ENCODE data around the gene PDZD8.

Gene PDZD8

DNA sequence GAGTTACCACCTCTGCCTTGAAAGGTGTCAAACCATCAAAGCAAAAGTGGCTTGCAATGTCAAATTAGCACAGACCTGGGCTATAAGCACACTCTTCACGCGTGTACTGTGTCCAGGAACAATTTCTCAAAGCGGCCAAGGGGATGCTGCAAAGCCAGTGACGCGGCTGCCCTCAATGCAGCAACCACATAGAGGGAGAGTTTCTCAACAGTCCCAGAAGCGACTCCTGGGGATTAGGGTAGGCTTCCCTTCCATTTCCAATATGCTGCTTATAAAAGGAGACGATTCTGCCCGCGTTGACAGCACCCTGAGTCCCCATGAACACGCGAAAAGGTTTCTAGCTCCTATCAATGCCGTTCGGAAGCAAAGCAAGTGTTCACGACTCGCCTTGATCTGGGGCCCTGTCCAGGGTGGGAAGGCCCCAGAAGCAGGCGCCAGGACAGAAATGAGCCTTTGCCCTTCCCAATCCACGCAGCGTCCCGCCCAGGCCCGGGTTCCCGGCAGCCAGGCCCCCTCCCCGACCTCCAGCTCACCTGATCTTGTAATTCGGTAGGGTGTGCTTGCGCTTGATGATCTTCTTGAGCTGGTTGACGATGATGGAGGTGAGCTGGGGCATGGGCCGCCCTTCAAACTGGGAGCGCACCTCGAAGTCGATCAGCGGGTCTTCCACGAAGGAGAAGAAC, 1.3 kb downstream of the PDZD8 start:
- peak in 1 of 2 donors; percentile 45 for DNase-seq
- Histone ChIP-seq H4K12ac (ENCODE audit: low read depth, low read length) (no peak overlapping the region), H3K4me2 (ENCODE audit: low read length) (peak overlapping the region; percentile 70), H3K4ac (ENCODE audit: low read depth, low read length) (peak overlapping the region; percentile 58), H4K8ac (ENCODE audit: low read depth, low read length) (no peak overlapping the region), H3K23ac (ENCODE audit: low read length) (no peak overlapping the region), H3K36me3 (ENCODE audit: control insufficient read depth in 1 of 2, insufficient read depth in 2 of 2, low read length in 2 of 2) (no peaks in the 10 kb centered on the region), H4K91ac (ENCODE audit: low read depth, low read length) (no peak overlapping the region), H3K4me3 (ENCODE audit: low read depth, low read length) (peak overlapping the region; percentile 94), H3K9me3 (ENCODE audit: insufficient read depth, low read depth, low read length) (no peaks in the 10 kb centered on the region), H2BK5ac (ENCODE audit: low read depth, low read length, poor library complexity) (no peak overlapping the region), H3K79me1 (ENCODE audit: low read length) (no peaks in the 10 kb centered on the region), H2BK120ac (ENCODE audit: insufficient read depth, low read length, poor library complexity) (no peak overlapping the region), H3K27me3 (ENCODE audit: insufficient read depth, low read length) (no peaks in the 10 kb centered on the region), H3K9ac (ENCODE audit: low read length) (peak overlapping the region; percentile 65), H3K27ac (ENCODE audit: low read depth, low read length) (no peak overlapping the region), H2AFZ (ENCODE audit: insufficient read depth, low read length, poor library complexity) (no peak overlapping the region), H2BK12ac (ENCODE audit: low read length) (no peak overlapping the region), H3K79me2 (ENCODE audit: control insufficient read depth, insufficient read depth, low read length, poor library complexity) (peaks cover 5% of the 10 kb centered on the region), H3K18ac (ENCODE audit: low read length) (peak overlapping the region; percentile 58), H3K4me1 (ENCODE audit: control insufficient read depth in 1 of 2, insufficient read depth in 2 of 2, low read length in 2 of 2) (peaks cover 7 to 14% of the 10 kb centered on the region in 2 experiments), H2AK5ac (ENCODE audit: low read length) (no peak overlapping the region), H3K14ac (ENCODE audit: low read length) (peak overlapping the region; percentile 51)
- WGBS (ENCODE audit: extremely low coverage, insufficient coverage, insufficient read length) = no CpG with 5 or more reads among the region's 31 CpGs

DNA sequence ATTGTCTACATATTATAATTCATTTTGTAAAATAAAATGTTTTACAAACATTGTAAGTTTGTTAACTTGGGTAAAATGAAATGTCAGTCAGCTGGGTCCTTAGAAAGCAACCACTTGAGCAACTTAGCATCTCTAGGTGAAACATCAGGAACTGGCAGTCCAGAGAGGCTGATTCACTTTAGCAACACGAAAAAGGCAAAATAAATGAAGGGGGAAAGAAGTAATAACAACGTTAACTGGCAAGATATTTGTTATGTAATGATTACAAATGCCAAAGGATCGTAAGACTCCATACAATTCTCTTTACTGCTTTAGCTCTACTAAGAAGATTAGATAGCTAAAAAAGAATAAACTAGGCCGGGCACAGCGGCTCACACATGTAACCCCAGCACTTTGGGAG, 5.0 kb downstream of the PDZD8 start:
- Histone ChIP-seq H2AFZ (ENCODE audit: insufficient read depth, low read length, poor library complexity) (no peak overlapping the region), H3K18ac (ENCODE audit: low read length) (no peak overlapping the region), H3K4me3 (ENCODE audit: low read depth, low read length) (no peak overlapping the region), H3K79me1 (ENCODE audit: low read length) (no peaks in the 10 kb centered on the region), H3K4ac (ENCODE audit: low read depth, low read length) (no peak overlapping the region), H3K14ac (ENCODE audit: low read length) (no peak overlapping the region), H3K9me3 (ENCODE audit: insufficient read depth, low read depth, low read length) (no peaks in the 10 kb centered on the region), H3K79me2 (ENCODE audit: control insufficient read depth, insufficient read depth, low read length, poor library complexity) (peaks cover 5% of the 10 kb centered on the region), H2AK5ac (ENCODE audit: low read length) (no peak overlapping the region), H4K8ac (ENCODE audit: low read depth, low read length) (no peak overlapping the region), H4K12ac (ENCODE audit: low read depth, low read length) (no peak overlapping the region), H3K36me3 (ENCODE audit: control insufficient read depth in 1 of 2, insufficient read depth in 2 of 2, low read length in 2 of 2) (no peaks in the 10 kb centered on the region), H3K9ac (ENCODE audit: low read length) (no peak overlapping the region), H4K91ac (ENCODE audit: low read depth, low read length) (no peak overlapping the region), H2BK12ac (ENCODE audit: low read length) (no peak overlapping the region), H2BK5ac (ENCODE audit: low read depth, low read length, poor library complexity) (no peak overlapping the region), H2BK120ac (ENCODE audit: insufficient read depth, low read length, poor library complexity) (no peak overlapping the region), H3K23ac (ENCODE audit: low read length) (no peak overlapping the region), H3K4me1 (ENCODE audit: control insufficient read depth in 1 of 2, insufficient read depth in 2 of 2, low read length in 2 of 2) (peaks cover 4 to 7% of the 10 kb centered on the region in 2 experiments), H3K27ac (ENCODE audit: low read depth, low read length) (no peak overlapping the region), H3K27me3 (ENCODE audit: insufficient read depth, low read length) (no peaks in the 10 kb centered on the region), H3K4me2 (ENCODE audit: low read length) (no peak overlapping the region)
- DNase-seq = no peak
- WGBS (ENCODE audit: extremely low coverage, insufficient coverage, insufficient read length) = no CpG with 5 or more reads among the region's 5 CpGs

GRCh38 chr10:117367718-117368117, 7.5 kb downstream of the PDZD8 start:
- Histone ChIP-seq H4K12ac (ENCODE audit: low read depth, low read length) (no peak overlapping the region), H3K4me3 (ENCODE audit: low read depth, low read length) (no peak overlapping the region), H3K23ac (ENCODE audit: low read length) (no peak overlapping the region), H2BK5ac (ENCODE audit: low read depth, low read length, poor library complexity) (no peak overlapping the region), H3K18ac (ENCODE audit: low read length) (no peak overlapping the region), H2AK5ac (ENCODE audit: low read length) (no peak overlapping the region), H4K91ac (ENCODE audit: low read depth, low read length) (no peak overlapping the region), H3K14ac (ENCODE audit: low read length) (no peak overlapping the region), H3K4me2 (ENCODE audit: low read length) (no peak overlapping the region), H3K4me1 (ENCODE audit: control insufficient read depth in 1 of 2, insufficient read depth in 2 of 2, low read length in 2 of 2) (no peaks in the 10 kb centered on the region), H3K9me3 (ENCODE audit: insufficient read depth, low read depth, low read length) (no peaks in the 10 kb centered on the region), H2BK12ac (ENCODE audit: low read length) (no peak overlapping the region), H3K9ac (ENCODE audit: low read length) (no peak overlapping the region), H2BK120ac (ENCODE audit: insufficient read depth, low read length, poor library complexity) (no peak overlapping the region), H3K36me3 (ENCODE audit: control insufficient read depth in 1 of 2, insufficient read depth in 2 of 2, low read length in 2 of 2) (no peaks in the 10 kb centered on the region), H2AFZ (ENCODE audit: insufficient read depth, low read length, poor library complexity) (no peak overlapping the region), H3K79me2 (ENCODE audit: control insufficient read depth, insufficient read depth, low read length, poor library complexity) (no peaks in the 10 kb centered on the region), H3K27ac (ENCODE audit: low read depth, low read length) (no peak overlapping the region), H3K27me3 (ENCODE audit: insufficient read depth, low read length) (no peaks in the 10 kb centered on the region), H4K8ac (ENCODE audit: low read depth, low read length) (no peak overlapping the region), H3K4ac (ENCODE audit: low read depth, low read length) (no peak overlapping the region), H3K79me1 (ENCODE audit: low read length) (no peaks in the 10 kb centered on the region)
- no peak for DNase-seq
- no CpG with 5 or more reads among the region's 5 CpGs for WGBS (ENCODE audit: extremely low coverage, insufficient coverage, insufficient read length)

DNA sequence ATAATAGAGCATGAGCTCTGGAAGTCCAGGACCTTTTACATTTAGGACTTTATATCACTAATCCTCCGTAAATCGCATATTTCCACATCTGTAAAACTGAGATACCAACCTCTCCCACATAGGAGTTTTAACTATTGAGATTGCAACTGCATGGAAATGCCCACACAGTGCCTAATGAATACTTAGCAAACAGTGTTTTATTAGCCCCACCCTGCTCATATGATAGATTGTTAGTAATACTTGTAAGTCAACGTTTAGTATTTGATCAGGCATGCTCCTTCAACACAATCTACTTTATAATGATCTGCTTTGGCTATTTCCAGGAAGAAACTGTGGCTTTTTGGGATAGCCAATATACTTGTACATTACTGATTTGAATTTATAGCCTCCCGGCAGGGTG, 8.5 kb downstream of the PDZD8 start:
- no CpG with 5 or more reads among the region's 4 CpGs for WGBS (ENCODE audit: extremely low coverage, insufficient coverage, insufficient read length)

More for the DNA sequence above, 8.5 kb downstream of the PDZD8 start:
- Histone ChIP-seq H2BK5ac (ENCODE audit: low read depth, low read length, poor library complexity) (no peak overlapping the region), H3K9me3 (ENCODE audit: insufficient read depth, low read depth, low read length) (no peaks in the 10 kb centered on the region), H3K4me3 (ENCODE audit: low read depth, low read length) (no peak overlapping the region), H2AFZ (ENCODE audit: insufficient read depth, low read length, poor library complexity) (no peak overlapping the region), H4K8ac (ENCODE audit: low read depth, low read length) (no peak overlapping the region), H3K9ac (ENCODE audit: low read length) (no peak overlapping the region), H4K12ac (ENCODE audit: low read depth, low read length) (no peak overlapping the region), H3K27me3 (ENCODE audit: insufficient read depth, low read length) (no peaks in the 10 kb centered on the region), H3K27ac (ENCODE audit: low read depth, low read length) (no peak overlapping the region), H3K14ac (ENCODE audit: low read length) (no peak overlapping the region), H3K4me1 (ENCODE audit: control insufficient read depth in 1 of 2, insufficient read depth in 2 of 2, low read length in 2 of 2) (no peaks in the 10 kb centered on the region), H3K23ac (ENCODE audit: low read length) (no peak overlapping the region), H4K91ac (ENCODE audit: low read depth, low read length) (no peak overlapping the region), H2AK5ac (ENCODE audit: low read length) (no peak overlapping the region), H3K36me3 (ENCODE audit: control insufficient read depth in 1 of 2, insufficient read depth in 2 of 2, low read length in 2 of 2) (no peaks in the 10 kb centered on the region), H3K79me2 (ENCODE audit: control insufficient read depth, insufficient read depth, low read length, poor library complexity) (no peaks in the 10 kb centered on the region), H2BK120ac (ENCODE audit: insufficient read depth, low read length, poor library complexity) (no peak overlapping the region), H3K79me1 (ENCODE audit: low read length) (no peaks in the 10 kb centered on the region), H3K4me2 (ENCODE audit: low read length) (no peak overlapping the region), H3K18ac (ENCODE audit: low read length) (no peak overlapping the region), H2BK12ac (ENCODE audit: low read length) (no peak overlapping the region), H3K4ac (ENCODE audit: low read depth, low read length) (no peak overlapping the region)
- no peak for DNase-seq
